ENCODE results near the gene WNT8B.

GRCh38 chr10:100477970-100478369 is 15.2 kb downstream of the WNT8B start:
- TF ChIP-seq, protein P1, sequence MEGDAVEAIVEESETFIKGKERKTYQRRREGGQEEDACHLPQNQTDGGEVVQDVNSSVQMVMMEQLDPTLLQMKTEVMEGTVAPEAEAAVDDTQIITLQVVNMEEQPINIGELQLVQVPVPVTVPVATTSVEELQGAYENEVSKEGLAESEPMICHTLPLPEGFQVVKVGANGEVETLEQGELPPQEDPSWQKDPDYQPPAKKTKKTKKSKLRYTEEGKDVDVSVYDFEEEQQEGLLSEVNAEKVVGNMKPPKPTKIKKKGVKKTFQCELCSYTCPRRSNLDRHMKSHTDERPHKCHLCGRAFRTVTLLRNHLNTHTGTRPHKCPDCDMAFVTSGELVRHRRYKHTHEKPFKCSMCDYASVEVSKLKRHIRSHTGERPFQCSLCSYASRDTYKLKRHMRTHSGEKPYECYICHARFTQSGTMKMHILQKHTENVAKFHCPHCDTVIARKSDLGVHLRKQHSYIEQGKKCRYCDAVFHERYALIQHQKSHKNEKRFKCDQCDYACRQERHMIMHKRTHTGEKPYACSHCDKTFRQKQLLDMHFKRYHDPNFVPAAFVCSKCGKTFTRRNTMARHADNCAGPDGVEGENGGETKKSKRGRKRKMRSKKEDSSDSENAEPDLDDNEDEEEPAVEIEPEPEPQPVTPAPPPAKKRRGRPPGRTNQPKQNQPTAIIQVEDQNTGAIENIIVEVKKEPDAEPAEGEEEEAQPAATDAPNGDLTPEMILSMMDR (IDR thresholded peaks at IDR 0.05; ENCODE audit: insufficient read depth, low read length, poor library complexity, severe bottlenecking), result no peak
- no peak for TF ChIP-seq EZH2phosphoT487 (conservative IDR thresholded peaks at IDR 0.05; ENCODE audit: low read length)

Data from SU-DHL-6 (cell line).